Measurements from ENCODE around the gene AFAP1.
A peak's percentile ranks its signal among the peaks of the same experiment; 100 is the strongest.

Gene AFAP1

DNA sequence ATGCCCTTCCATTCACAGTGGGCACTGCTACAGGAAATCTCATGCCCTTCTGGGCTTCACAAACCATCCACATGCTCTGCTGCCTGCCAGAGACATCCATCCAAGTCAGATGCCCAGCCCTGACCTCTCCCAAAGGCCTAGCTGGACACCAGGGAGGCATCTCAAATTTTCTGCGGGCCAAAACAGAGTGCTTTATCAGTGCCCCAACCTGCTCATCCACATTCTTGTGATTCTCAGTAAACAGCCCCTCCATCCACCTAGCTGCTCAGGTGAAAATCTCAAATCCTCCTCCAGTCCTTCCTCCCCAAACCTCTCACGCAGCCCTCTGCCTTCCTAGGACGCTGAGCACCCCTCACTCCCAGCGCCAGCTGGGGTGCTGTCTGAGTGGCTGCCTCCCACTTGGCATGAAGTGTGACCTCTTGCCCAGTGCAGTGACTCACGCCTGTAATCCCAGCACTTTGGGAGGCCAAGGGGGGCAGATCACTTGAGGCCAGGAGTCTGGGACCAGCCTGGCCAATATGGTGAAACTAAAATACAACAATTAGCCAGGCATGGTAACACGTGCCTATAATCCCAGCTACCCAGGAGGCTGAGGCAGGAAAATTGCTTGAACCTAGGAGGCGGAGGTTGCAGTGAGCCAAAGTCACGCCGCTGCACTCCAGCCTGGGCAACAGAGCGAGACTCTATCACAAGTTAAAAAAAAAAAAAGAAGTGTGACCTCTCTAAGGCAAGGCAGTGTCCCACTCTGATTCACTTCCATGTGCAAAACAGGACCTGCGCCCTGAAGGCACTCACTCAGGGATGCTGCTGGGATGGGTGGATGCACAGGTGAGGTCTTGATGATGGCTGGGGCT lies 1.7 kb upstream of the AFAP1 start:
- CTCF ChIA-PET, result no interaction called here
- POLR2A ChIA-PET, result no interaction called here
- no peak for DNase-seq (ENCODE audit: extremely low spot score)

DNA sequence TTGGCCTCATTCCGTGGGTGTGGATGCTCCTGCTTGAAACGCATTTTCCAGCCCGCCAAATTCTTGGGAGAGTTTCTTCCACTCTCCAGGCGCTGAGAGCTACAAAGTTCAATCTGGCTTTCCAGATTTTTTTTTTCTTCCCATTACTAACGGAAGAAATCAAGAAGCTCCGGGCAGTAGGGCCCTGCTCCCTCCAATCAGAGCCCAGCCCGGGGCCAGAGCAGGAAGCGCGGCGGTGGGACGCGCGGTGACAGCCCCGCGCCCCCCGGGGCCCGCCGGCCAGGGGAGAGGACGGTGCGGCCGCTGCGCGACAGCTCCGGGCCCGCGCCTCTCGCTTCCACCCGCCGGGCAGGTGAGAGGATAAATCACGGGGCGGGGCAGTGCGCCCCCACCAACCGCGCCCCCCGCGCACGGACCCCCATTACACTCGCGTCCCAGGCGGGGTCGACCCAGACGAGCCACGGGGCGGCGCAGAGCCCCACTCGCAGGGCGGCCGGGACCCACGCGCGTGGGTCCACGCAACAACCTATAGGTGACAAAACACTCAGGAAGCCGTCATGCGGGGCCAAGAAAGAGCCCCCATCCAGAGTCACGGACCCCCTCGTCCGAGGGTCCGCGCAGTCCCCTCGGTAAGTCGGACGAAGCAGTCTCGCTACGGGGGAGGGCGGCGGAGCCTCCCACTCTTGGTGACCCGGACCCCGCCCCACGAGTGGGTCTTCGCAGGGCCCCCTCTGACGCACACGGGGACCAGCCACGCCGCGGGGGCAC lies 868 bp downstream of the AFAP1 start:
- peak; percentile 95 for TF ChIP-seq TARDBP (IDR thresholded peaks at IDR 0.05)
- TF ChIP-seq, protein P1, sequence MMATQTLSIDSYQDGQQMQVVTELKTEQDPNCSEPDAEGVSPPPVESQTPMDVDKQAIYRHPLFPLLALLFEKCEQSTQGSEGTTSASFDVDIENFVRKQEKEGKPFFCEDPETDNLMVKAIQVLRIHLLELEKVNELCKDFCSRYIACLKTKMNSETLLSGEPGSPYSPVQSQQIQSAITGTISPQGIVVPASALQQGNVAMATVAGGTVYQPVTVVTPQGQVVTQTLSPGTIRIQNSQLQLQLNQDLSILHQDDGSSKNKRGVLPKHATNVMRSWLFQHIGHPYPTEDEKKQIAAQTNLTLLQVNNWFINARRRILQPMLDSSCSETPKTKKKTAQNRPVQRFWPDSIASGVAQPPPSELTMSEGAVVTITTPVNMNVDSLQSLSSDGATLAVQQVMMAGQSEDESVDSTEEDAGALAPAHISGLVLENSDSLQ (IDR thresholded peaks at IDR 0.05), result no peak
- TF ChIP-seq SUZ12 (IDR thresholded peaks at IDR 0.05), result no peak
- DNase-seq (ENCODE audit: extremely low spot score), result peak; percentile 47
- ChIA-PET POLR2A (no interaction called here), CTCF (interaction anchor here (1.0 to 1.5 kb wide), 4 partner anchors 61 to 134 kb away, joined by 3 to 5 read pairs (median 3); no protein-coding TSS in a partner anchor)

More for the DNA sequence above, 1.7 kb upstream of the AFAP1 start:
- no peak for TF ChIP-seq SUZ12 (IDR thresholded peaks at IDR 0.05)
- TF ChIP-seq BHLHE40 (IDR thresholded peaks at IDR 0.05; ENCODE audit: borderline replicate concordance), result no peak
- TF ChIP-seq FOXK2 (IDR thresholded peaks at IDR 0.05), result no peak
- no peak for TF ChIP-seq SP1 (IDR thresholded peaks at IDR 0.05)
- TF ChIP-seq ARNT (IDR thresholded peaks at IDR 0.05), result no peak

DNA sequence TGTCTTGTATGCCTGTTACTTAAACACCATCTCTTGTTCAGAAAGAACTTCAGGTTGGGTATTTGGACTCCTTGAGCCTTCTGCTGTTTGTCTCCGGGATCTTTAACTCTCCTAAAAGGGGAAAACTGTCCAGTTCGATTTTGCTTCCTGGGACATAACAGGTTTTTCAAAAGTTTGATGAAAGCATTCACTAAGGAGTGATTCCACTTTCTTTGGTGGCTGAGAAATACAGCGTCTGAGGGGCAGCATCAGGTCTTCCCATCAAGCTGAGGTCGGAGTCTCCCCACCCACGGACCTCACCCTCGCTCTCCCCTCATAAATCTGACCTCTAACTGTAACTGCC lies 1.4 kb downstream of the AFAP1 start:
- TF ChIP-seq FOXK2 (IDR thresholded peaks at IDR 0.05), result no peak
- TF ChIP-seq, protein P1 (IDR thresholded peaks at IDR 0.05), result no peak
- no peak for TF ChIP-seq FOXA1 (IDR thresholded peaks at IDR 0.05)
- TF ChIP-seq CTBP1 (IDR thresholded peaks at IDR 0.05; ENCODE audit: borderline replicate concordance), result no peak
- ChIA-PET POLR2A (interaction anchor here (0.9 kb wide), 1 partner anchor 36 kb away, joined by 3 read pairs; no protein-coding TSS in a partner anchor), CTCF (interaction anchor here (0.7 to 1.5 kb wide), 6 partner anchors 9 to 136 kb away, joined by 3 to 5 read pairs (median 4); no protein-coding TSS in a partner anchor)
- no peak for DNase-seq (ENCODE audit: extremely low spot score)

DNA sequence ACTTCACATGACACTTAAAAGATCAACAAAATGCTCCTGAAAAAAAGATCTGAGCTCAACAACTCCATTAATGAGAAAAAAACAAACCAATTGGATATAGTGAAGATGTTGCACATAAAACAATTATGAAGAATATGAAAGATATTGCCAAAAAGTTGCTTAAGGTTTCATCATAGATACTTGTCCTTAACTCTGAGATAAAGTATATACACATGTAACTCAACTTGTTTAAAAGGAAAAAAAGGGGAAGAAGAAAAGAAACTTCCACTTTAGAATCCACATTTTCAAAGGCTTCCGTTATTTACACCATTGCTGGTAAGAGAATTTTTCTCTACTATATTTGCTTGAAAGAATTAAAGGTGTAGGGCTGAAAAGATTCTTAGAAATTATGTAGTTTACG lies 2.7 kb downstream of the AFAP1 start:
- no peak for DNase-seq (ENCODE audit: extremely low spot score)
- POLR2A ChIA-PET, result no interaction called here
- TF ChIP-seq TARDBP (IDR thresholded peaks at IDR 0.05) (no peak), HDGF (IDR thresholded peaks at IDR 0.05; ENCODE audit: borderline replicate concordance) (no peak), LEF1 (IDR thresholded peaks at IDR 0.05; ENCODE audit: borderline replicate concordance) (no peak)
- CTCF ChIA-PET, result interaction anchor here (1.0 kb wide), 1 partner anchor 51 kb away, joined by 3 read pairs; no protein-coding TSS in a partner anchor

DNA sequence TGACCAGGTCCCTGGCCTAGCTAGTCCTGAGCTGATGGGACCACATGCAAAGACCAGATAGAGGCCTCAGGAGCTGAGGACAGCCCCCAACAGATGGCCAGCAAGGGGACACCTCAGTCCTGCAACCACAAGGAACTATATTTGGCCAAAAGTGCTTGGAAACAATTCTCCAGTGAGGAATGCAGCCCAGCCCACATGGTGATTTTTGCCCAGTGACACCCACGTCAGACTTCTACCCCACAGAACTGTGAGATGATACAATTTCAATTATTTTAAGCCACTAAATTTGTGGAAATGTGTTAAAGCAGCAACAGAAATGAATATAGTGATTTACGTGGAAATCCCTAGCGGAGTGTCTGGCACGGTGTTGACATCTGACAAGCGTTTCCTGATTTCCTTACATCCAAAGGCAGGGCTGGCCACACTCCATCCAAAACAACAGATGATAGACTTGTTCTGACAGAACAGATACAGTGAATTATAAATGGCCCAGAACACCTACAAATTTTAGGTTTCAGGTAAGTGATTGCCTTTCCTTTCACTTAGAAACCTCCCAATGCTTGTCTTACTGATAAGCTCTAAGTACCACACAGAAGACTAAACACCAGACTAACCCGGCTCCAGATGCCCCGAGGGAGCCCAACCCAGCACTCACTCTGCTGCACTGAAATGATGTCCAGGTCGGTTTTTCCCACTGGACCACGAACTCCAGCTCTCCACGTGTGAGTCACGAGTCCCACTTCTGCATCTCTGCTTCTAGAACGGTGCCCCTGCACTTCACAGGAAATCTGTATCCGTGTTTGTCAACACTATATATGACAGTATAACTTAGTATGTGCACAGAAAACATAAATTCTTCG lies 5.8 kb downstream of the AFAP1 start:
- TF ChIP-seq ELF4 (IDR thresholded peaks at IDR 0.05), result no peak
- no peak for TF ChIP-seq TARDBP (IDR thresholded peaks at IDR 0.05)
- no peak for TF ChIP-seq CTBP1 (IDR thresholded peaks at IDR 0.05; ENCODE audit: borderline replicate concordance)
- TF ChIP-seq FOXK2 (IDR thresholded peaks at IDR 0.05), result no peak
- TF ChIP-seq FOXA1 (IDR thresholded peaks at IDR 0.05), result no peak
- TF ChIP-seq LEF1 (IDR thresholded peaks at IDR 0.05; ENCODE audit: borderline replicate concordance), result no peak
- TF ChIP-seq, protein P1 (IDR thresholded peaks at IDR 0.05), result no peak
- no peak for TF ChIP-seq BHLHE40 (IDR thresholded peaks at IDR 0.05; ENCODE audit: borderline replicate concordance)
- no peak for TF ChIP-seq L3MBTL2 (conservative IDR thresholded peaks at IDR 0.05)
- TF ChIP-seq HDGF (IDR thresholded peaks at IDR 0.05; ENCODE audit: borderline replicate concordance), result no peak
- no peak for TF ChIP-seq ARNT (IDR thresholded peaks at IDR 0.05)
- no peak for TF ChIP-seq NFRKB (IDR thresholded peaks at IDR 0.05)
- TF ChIP-seq ZNF384 (IDR thresholded peaks at IDR 0.05), result no peak
- no peak for DNase-seq (ENCODE audit: extremely low spot score)
- ChIA-PET CTCF (interaction anchor here (1.1 to 1.3 kb wide), 2 partner anchors 130 to 132 kb away, joined by 3 to 4 read pairs; no protein-coding TSS in a partner anchor), POLR2A (no interaction called here)

DNA sequence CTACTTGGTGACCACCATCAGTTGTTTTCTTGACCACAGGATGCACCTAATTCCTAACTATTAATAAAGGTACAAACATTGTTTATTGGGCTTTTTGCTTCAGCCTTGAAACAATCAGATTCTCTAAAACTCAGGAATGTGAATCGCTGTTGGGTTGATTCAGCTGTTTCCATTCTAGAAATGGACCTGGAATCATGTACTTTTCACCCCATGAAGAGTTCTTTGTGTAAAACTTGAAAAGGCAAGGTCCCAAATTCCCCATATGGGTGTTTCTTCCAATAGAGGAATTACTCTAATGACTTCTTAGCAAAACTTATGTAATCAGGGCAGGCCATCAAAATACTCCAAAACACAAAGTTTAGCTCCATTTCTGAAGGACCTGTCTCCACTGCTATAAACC lies 7.4 kb downstream of the AFAP1 start:
- CTCF ChIA-PET, result no interaction called here
- TF ChIP-seq NFRKB (IDR thresholded peaks at IDR 0.05) (no peak), CTBP1 (IDR thresholded peaks at IDR 0.05; ENCODE audit: borderline replicate concordance) (no peak), TARDBP (IDR thresholded peaks at IDR 0.05) (no peak), BHLHE40 (IDR thresholded peaks at IDR 0.05; ENCODE audit: borderline replicate concordance) (no peak), ZNF384 (IDR thresholded peaks at IDR 0.05) (no peak), ARNT (IDR thresholded peaks at IDR 0.05) (no peak), L3MBTL2 (conservative IDR thresholded peaks at IDR 0.05) (no peak), LEF1 (IDR thresholded peaks at IDR 0.05; ENCODE audit: borderline replicate concordance) (no peak), FOXA1 (IDR thresholded peaks at IDR 0.05) (no peak), ELF4 (IDR thresholded peaks at IDR 0.05) (no peak), SUZ12 (IDR thresholded peaks at IDR 0.05) (no peak), FOXK2 (IDR thresholded peaks at IDR 0.05) (no peak), FOXM1 (IDR thresholded peaks at IDR 0.05; ENCODE audit: borderline replicate concordance) (no peak), SP1 (IDR thresholded peaks at IDR 0.05) (no peak), HDGF (IDR thresholded peaks at IDR 0.05; ENCODE audit: borderline replicate concordance) (no peak)
- TF ChIP-seq, protein P1 (IDR thresholded peaks at IDR 0.05), result no peak
- DNase-seq (ENCODE audit: extremely low spot score), result no peak
- POLR2A ChIA-PET, result no interaction called here
